MM.1S (cell line): ENCODE measurements around the gene GRB10.

Experiments
- DNase-seq: peaks from one replicate; pipeline ENCODE4 v3.0.0-alpha.2; 2015
- H2AFZ ChIP-seq: fragments of 300-600 bp; sonication (generic); 2 replicates; pipeline ENCODE4 v1.6.0; 2016; ENCODE audit warnings: antibody characterized with exemption, low read length
- H3F3A ChIP-seq: fragments of 300-600 bp; sonication (generic); 2 replicates; pipeline ENCODE4 v1.6.1; 2016; ENCODE audit warnings: mild to moderate bottlenecking, antibody characterized with exemption, low read length, moderate library complexity, mixed read lengths; ENCODE audit not compliant: insufficient read depth
- H3K27ac ChIP-seq: fragments of 300-600 bp; sonication (generic); 2 replicates; pipeline ENCODE4 v1.5.1; 2016; ENCODE audit warnings: mild to moderate bottlenecking, low read length
- H3K27me3 ChIP-seq: fragments of 300-600 bp; sonication (generic); replicated peaks from 2 replicates; pipeline ENCODE4 v1.6.0; 2016; ENCODE audit warnings: low read length; ENCODE audit not compliant: insufficient read depth
- H3K36me3 ChIP-seq: fragments of 300-600 bp; sonication (generic); replicated peaks from 2 replicates; pipeline ENCODE4 v1.6.1; 2016; ENCODE audit warnings: mild to moderate bottlenecking, low read length, mixed read lengths; ENCODE audit not compliant: insufficient read depth
- H3K4me1 ChIP-seq: fragments of 300-600 bp; sonication (generic); 2 replicates; pipeline ENCODE4 v1.6.1; 2016; ENCODE audit warnings: low read length, mixed read lengths
- H3K4me2 ChIP-seq: fragments of 300-600 bp; sonication (generic); 2 replicates; pipeline ENCODE4 v1.6.0; 2016; ENCODE audit warnings: low read depth, low read length
- H3K4me3 ChIP-seq: fragments of 300-600 bp; sonication (generic); 2 replicates; pipeline ENCODE4 v1.5.1; 2016; ENCODE audit warnings: low read length, mixed read lengths
- H3K79me2 ChIP-seq: fragments of 300-600 bp; sonication (generic); 2 replicates; pipeline ENCODE4 v1.6.1; 2016; ENCODE audit warnings: mixed run types, low read length, mixed read lengths
- H3K9ac ChIP-seq: fragments of 300-600 bp; sonication (generic); 2 replicates; pipeline ENCODE4 v1.6.1; 2016; ENCODE audit warnings: low read length, mixed read lengths
- H3K9me2 ChIP-seq: fragments of 300-600 bp; sonication (generic); replicated peaks from 2 replicates; pipeline ENCODE4 v1.6.1; 2016; ENCODE audit warnings: mild to moderate bottlenecking, low read length, mixed read lengths; ENCODE audit not compliant: insufficient read depth
- H3K9me3 ChIP-seq: fragments of 300-600 bp; sonication (generic); replicated peaks from 2 replicates; pipeline ENCODE4 v1.6.1; 2016; ENCODE audit warnings: mild to moderate bottlenecking, low read length, mixed read lengths; ENCODE audit not compliant: insufficient read depth
- H4K20me1 ChIP-seq: fragments of 300-600 bp; sonication (generic); 2 replicates; pipeline ENCODE4 v1.6.1; 2016; ENCODE audit warnings: mild to moderate bottlenecking, low read length, moderate library complexity, mixed read lengths; ENCODE audit not compliant: insufficient read depth
- EZH2 ChIP-seq: fragments of 300-600 bp; sonication (generic); optimal IDR thresholded peaks from 2 replicates; pipeline ENCODE3; 2017; ENCODE audit warnings: low read depth, mild to moderate bottlenecking, antibody characterized with exemption, low read length, mixed read lengths
- EZH2phosphoT487 ChIP-seq: fragments of 300-600 bp; sonication (generic); IDR thresholded peaks from 2 replicates; pipeline ENCODE4 v1.6.1; 2018; ENCODE audit warnings: antibody characterized with exemption, low read length
- TF ChIP-seq, protein P1 (sequence below): fragments of 300-600 bp; sonication (generic); IDR thresholded peaks from 2 replicates; pipeline ENCODE4 v1.5.1; 2016; ENCODE audit warnings: antibody characterized with exemption, low read length, mixed read lengths

Gene GRB10

DNA sequence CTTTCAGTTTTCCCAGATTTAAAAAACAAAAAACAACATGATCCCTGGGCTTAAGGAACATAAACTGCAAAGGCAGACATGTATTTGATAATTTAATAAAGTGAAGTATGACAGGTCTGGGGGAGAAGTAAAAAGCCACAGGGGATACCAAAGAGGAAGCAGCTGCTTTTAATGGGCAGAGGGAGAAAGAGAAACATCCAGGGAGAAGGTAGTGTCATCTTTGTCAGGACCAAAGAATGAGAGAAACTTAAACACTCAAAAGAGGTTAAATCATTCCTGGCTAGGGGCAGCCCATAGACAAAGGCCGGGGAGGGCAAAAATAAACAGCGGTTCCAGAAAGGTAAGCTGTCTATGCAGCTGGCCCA, 94.5 kb downstream of the GRB10 start:
- Histone ChIP-seq H3K4me1 (no peaks in the 10 kb centered on the region), H3K9me3 (no peaks in the 10 kb centered on the region), H3K79me2 (no peaks in the 10 kb centered on the region), H3K9me2 (no peaks in the 10 kb centered on the region), H3K27me3 (no peaks in the 10 kb centered on the region), H3K36me3 (no peaks in the 10 kb centered on the region), H3F3A (no peaks in the 10 kb centered on the region), H3K4me2 (no peak overlapping the region), H3K4me3 (no peak overlapping the region), H2AFZ (no peak overlapping the region), H3K9ac (no peak overlapping the region), H4K20me1 (no peaks in the 10 kb centered on the region), H3K27ac (no peak overlapping the region)
- TF ChIP-seq, protein P1, sequence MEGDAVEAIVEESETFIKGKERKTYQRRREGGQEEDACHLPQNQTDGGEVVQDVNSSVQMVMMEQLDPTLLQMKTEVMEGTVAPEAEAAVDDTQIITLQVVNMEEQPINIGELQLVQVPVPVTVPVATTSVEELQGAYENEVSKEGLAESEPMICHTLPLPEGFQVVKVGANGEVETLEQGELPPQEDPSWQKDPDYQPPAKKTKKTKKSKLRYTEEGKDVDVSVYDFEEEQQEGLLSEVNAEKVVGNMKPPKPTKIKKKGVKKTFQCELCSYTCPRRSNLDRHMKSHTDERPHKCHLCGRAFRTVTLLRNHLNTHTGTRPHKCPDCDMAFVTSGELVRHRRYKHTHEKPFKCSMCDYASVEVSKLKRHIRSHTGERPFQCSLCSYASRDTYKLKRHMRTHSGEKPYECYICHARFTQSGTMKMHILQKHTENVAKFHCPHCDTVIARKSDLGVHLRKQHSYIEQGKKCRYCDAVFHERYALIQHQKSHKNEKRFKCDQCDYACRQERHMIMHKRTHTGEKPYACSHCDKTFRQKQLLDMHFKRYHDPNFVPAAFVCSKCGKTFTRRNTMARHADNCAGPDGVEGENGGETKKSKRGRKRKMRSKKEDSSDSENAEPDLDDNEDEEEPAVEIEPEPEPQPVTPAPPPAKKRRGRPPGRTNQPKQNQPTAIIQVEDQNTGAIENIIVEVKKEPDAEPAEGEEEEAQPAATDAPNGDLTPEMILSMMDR = no peak
- TF ChIP-seq EZH2 = no peak
- TF ChIP-seq EZH2phosphoT487 = no peak
- no peak for DNase-seq

- Histone ChIP-seq H3K79me2 (no peaks in the 10 kb centered on the region), H3K36me3 (no peaks in the 10 kb centered on the region), H3K9me2 (no peaks in the 10 kb centered on the region), H4K20me1 (no peaks in the 10 kb centered on the region), H3K4me3 (no peak overlapping the region), H3K9ac (no peak overlapping the region), H2AFZ (no peak overlapping the region), H3K27ac (no peak overlapping the region), H3K4me2 (no peak overlapping the region), H3K27me3 (no peaks in the 10 kb centered on the region), H3F3A (no peaks in the 10 kb centered on the region), H3K9me3 (no peaks in the 10 kb centered on the region), H3K4me1 (no peaks in the 10 kb centered on the region)
- no peak for DNase-seq
- TF ChIP-seq, protein P1 = no peak
- no peak for TF ChIP-seq EZH2
- no peak for TF ChIP-seq EZH2phosphoT487
Measured at GRCh38 chr7:50687575-50688225, 95.0 kb downstream of the GRB10 start.

DNA sequence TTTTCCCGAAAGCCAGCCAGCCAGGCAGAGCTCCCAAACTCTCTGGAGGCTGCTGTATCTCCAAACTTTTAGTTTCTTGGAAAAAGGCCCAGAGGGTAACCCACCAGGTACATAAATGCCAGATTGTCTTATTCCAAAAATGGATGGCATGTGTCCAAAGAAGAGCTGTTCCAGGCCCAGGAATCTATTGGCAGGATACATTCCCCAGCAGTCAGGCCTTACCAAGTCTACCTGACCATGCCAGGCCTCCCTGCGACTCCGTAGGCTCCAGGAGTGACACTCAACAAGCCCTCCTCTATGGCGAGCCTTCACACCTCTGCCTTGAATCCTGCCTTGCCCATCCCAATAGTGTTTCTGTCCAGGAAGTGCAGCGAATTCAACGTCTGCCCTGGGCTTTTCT, 95.6 kb downstream of the GRB10 start:
- Histone ChIP-seq H3K9me3 (no peaks in the 10 kb centered on the region), H3K4me2 (no peak overlapping the region), H3K9me2 (no peaks in the 10 kb centered on the region), H3F3A (no peaks in the 10 kb centered on the region), H4K20me1 (no peaks in the 10 kb centered on the region), H3K4me1 (no peaks in the 10 kb centered on the region), H3K27me3 (no peaks in the 10 kb centered on the region), H3K27ac (no peak overlapping the region), H3K4me3 (no peak overlapping the region), H3K9ac (no peak overlapping the region), H3K79me2 (no peaks in the 10 kb centered on the region), H2AFZ (no peak overlapping the region), H3K36me3 (no peaks in the 10 kb centered on the region)
- no peak for TF ChIP-seq EZH2
- TF ChIP-seq, protein P1 = no peak
- no peak for TF ChIP-seq EZH2phosphoT487
- no peak for DNase-seq
